Erythroblast (primary cell): Measurements from ENCODE around the gene COMT.

ENCODE experiments used
- GATA1 ChIP-seq: IDR thresholded peaks from 2 replicates; pipeline ENCODE4 v1.6.1; 2011; ENCODE audit warnings: low read depth, mild to moderate bottlenecking, control low read depth, low read length, moderate library complexity
- POLR2A ChIP-seq: IDR thresholded peaks from 2 replicates; pipeline ENCODE4 v1.6.1; 2011; ENCODE audit warnings: mild to moderate bottlenecking, low read length

DNA sequence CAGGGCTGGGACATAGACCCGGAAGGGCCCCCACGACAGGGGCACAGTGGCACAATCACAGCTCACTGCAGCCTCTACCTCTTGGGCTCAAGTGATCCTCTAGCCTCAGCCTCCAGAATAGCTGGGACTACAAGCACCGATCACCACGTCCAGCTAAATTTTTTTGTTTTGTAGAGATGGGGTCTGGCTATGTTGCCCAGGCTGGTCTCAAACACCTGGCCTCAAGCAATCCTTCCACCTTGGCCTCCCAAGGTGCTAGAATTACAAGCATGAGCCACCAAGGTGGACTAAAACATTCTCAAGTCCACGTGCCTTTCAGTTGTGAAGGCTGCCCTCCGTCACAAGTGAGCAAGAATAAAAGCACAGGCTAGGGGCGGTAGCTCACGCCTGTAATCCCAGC, 10.1 kb upstream of the COMT start:
- TF ChIP-seq POLR2A (no peak), GATA1 (no peak)
